ENCODE data around the gene PLCXD3.

DNA sequence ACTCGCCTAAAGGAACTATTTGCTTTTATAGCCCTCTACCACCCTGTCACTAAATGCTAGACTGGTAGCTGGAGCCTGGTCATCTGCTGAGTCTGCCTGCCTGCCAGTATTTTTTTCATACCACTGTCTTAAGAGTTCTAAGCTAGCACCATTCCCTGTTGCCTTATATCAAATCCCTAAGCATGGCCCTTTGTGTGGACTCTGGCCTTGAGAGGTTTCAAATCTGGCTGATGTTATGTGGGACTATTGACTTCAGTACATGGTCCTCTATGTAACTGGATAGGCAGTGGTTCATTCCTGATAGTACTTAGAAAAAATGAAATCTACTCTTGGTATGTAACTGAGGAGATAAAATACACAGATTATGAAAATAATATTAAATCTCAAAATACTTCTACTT, 103.5 kb downstream of the PLCXD3 start:
- TF ChIP-seq EP300 (IDR thresholded peaks at IDR 0.05) (no peak), CTCF (IDR thresholded peaks at IDR 0.05) (no peak)
